Chondrocyte (in vitro differentiated cells): ENCODE data around the gene ELF2. TPM values are rescaled to one million over a fixed set of nuclear protein-coding genes. Genes with fewer than 3 reads are reported as not detected.
"Not testable (repeated sequence)": the region's sequence is repeated elsewhere in the genome, so short reads cannot be mapped to it uniquely, and the experiment has no call there.

Source experiments
- DNase-seq: peaks from one replicate; pipeline ENCODE4 v3.0.0; 2021; ENCODE audit warnings: mixed read lengths, low spot score
- H3K27ac Mint-ChIP-seq: one replicate; pipeline ENCODE4 v1.8.0; 2021; ENCODE audit warnings: mild to moderate bottlenecking, moderate library complexity, mixed read lengths; ENCODE audit not compliant: unreplicated experiment
- H3K27me3 Mint-ChIP-seq: 2 replicates; pipeline ENCODE4 v1.8.0; 2021; ENCODE audit warnings: low read depth, mixed read lengths
- H3K36me3 Mint-ChIP-seq: 2 replicates; pipeline ENCODE4 v1.8.0; 2021; ENCODE audit warnings: low read depth, mixed read lengths
- H3K4me1 Mint-ChIP-seq: 2 replicates; pipeline ENCODE4 v1.8.0; 2021; ENCODE audit warnings: low read depth, mild to moderate bottlenecking, mixed read lengths
- H3K4me3 Mint-ChIP-seq: one replicate; pipeline ENCODE4 v1.8.0; 2021; ENCODE audit warnings: mild to moderate bottlenecking, moderate library complexity, mixed read lengths; ENCODE audit not compliant: unreplicated experiment
- H3K9me3 Mint-ChIP-seq: 2 replicates; pipeline ENCODE4 v1.8.0; 2021; ENCODE audit warnings: low read depth, mixed read lengths
- CTCF ChIP-seq: fragments of 200-600 bp; sonication (generic); IDR thresholded peaks from 2 replicates; pipeline ENCODE4 v1.5.0; 2021; ENCODE audit warnings: antibody characterized with exemption, mild to moderate bottlenecking, moderate library complexity
- total RNA-seq: library from RNA; stranded (reverse); gene quantifications from 3 replicates; pipeline ENCODE4 v1.2.1, GENCODE V29; 2021

The ELF2 gene
- total RNA-seq, 1 donor from 2014 or later, result 30.2 TPM

- no peak overlapping the region for H3K4me3 Mint-ChIP-seq
- no peak for TF ChIP-seq CTCF
- no peaks in the 10 kb centered on the region for H3K27me3 Mint-ChIP-seq
- H3K27ac Mint-ChIP-seq, result no peak overlapping the region
- peaks cover 2% of the 10 kb centered on the region for H3K36me3 Mint-ChIP-seq
- H3K9me3 Mint-ChIP-seq, result no peaks in the 10 kb centered on the region
- no peak for DNase-seq
- peaks cover 19% of the 10 kb centered on the region for H3K4me1 Mint-ChIP-seq
These were observed 50.1 kb downstream of the ELF2 start for GRCh38 chr4:139126898-139127297.

GRCh38 chr4:139123910-139124309 is 53.1 kb downstream of the ELF2 start:
- Mint-ChIP-seq H3K36me3 (peaks cover 6% of the 10 kb centered on the region), H3K9me3 (no peaks in the 10 kb centered on the region), H3K27ac (no peak overlapping the region), H3K4me1 (no peaks in the 10 kb centered on the region), H3K27me3 (no peaks in the 10 kb centered on the region), H3K4me3 (no peak overlapping the region)
- no peak for TF ChIP-seq CTCF
- DNase-seq, result no peak

- no peaks in the 10 kb centered on the region for H3K27me3 Mint-ChIP-seq
- no peak for DNase-seq
- no peak overlapping the region for H3K4me3 Mint-ChIP-seq
- H3K4me1 Mint-ChIP-seq, result no peaks in the 10 kb centered on the region
- no peak for TF ChIP-seq CTCF
- H3K9me3 Mint-ChIP-seq, result no peaks in the 10 kb centered on the region
- H3K36me3 Mint-ChIP-seq, result peaks cover 10% of the 10 kb centered on the region
- H3K27ac Mint-ChIP-seq, result no peak overlapping the region
These were observed 58.7 kb downstream of the ELF2 start for GRCh38 chr4:139118365-139118764.

- no peak for DNase-seq
- no peaks in the 10 kb centered on the region for H3K4me1 Mint-ChIP-seq
- H3K9me3 Mint-ChIP-seq, result no peaks in the 10 kb centered on the region
- no peak overlapping the region for H3K27ac Mint-ChIP-seq
- H3K27me3 Mint-ChIP-seq, result no peaks in the 10 kb centered on the region
- TF ChIP-seq CTCF, result no peak
- H3K4me3 Mint-ChIP-seq, result no peak overlapping the region
- H3K36me3 Mint-ChIP-seq, result peaks cover 4% of the 10 kb centered on the region
These were observed 61.8 kb downstream of the ELF2 start for GRCh38 chr4:139115226-139115625.

GRCh38 chr4:139114795-139115194 is 62.2 kb downstream of the ELF2 start:
- H3K27me3 Mint-ChIP-seq, H3K27ac Mint-ChIP-seq, H3K4me1 Mint-ChIP-seq, DNase-seq, H3K4me3 Mint-ChIP-seq, H3K36me3 Mint-ChIP-seq, H3K9me3 Mint-ChIP-seq: not testable (repeated sequence)

GRCh38 chr4:139112650-139113049 is 64.4 kb downstream of the ELF2 start:
- Mint-ChIP-seq H3K27me3 (no peaks in the 10 kb centered on the region), H3K9me3 (no peaks in the 10 kb centered on the region), H3K4me1 (peaks cover 2% of the 10 kb centered on the region), H3K36me3 (peaks cover 6% of the 10 kb centered on the region), H3K27ac (no peak overlapping the region), H3K4me3 (no peak overlapping the region)
- no peak for TF ChIP-seq CTCF
- DNase-seq, result no peak
